HepG2 (cell line): ENCODE data around the gene MDH1. TPM values are rescaled to one million over a fixed set of nuclear protein-coding genes. Genes with fewer than 3 reads are reported as not detected.

Experiments
- AGO1 ChIP-seq: fragments of 200-400 bp; formaldehyde crosslinking; IDR thresholded peaks from 2 replicates; pipeline ENCODE4 v1.6.1; 2017; ENCODE audit warnings: mild to moderate bottlenecking, low read depth, low read length, moderate library complexity; ENCODE audit not compliant: poor library complexity, severe bottlenecking
- AKAP8 ChIP-seq: sonication (generic); formaldehyde crosslinking; IDR thresholded peaks from 2 replicates; pipeline ENCODE4 v1.5.1; 2020; ENCODE audit warnings: mild to moderate bottlenecking, missing genetic modification reagents
- CENPX ChIP-seq: sonication (generic); formaldehyde crosslinking; IDR thresholded peaks from 2 replicates; pipeline ENCODE4 v1.9.0; 2021; ENCODE audit warnings: mild to moderate bottlenecking, missing genetic modification reagents, moderate library complexity
- CSRNP1 ChIP-seq: sonication (generic); formaldehyde crosslinking; IDR thresholded peaks from 2 replicates; pipeline ENCODE4 v1.8.1; 2023; ENCODE audit warnings: mild to moderate bottlenecking, missing genetic modification reagents
- FOXJ3 ChIP-seq: sonication (generic); formaldehyde crosslinking; IDR thresholded peaks from 2 replicates; pipeline ENCODE4 v1.4.0; 2020; ENCODE audit warnings: missing genetic modification reagents, mild to moderate bottlenecking, borderline replicate concordance
- FOXK1 ChIP-seq: sonication (generic); formaldehyde crosslinking; IDR thresholded peaks from 2 replicates; pipeline ENCODE4 v1.4.0; 2020; ENCODE audit warnings: low read depth, missing genetic modification reagents, borderline replicate concordance
- MXD4 ChIP-seq: IDR thresholded peaks from 2 replicates; pipeline ENCODE4 v1.6.1; 2016; ENCODE audit warnings: mild to moderate bottlenecking, missing biosample characterization, missing genetic modification reagents
- MZF1 ChIP-seq: sonication (generic); formaldehyde crosslinking; IDR thresholded peaks from 2 replicates; pipeline ENCODE4 v1.8.1; 2023; ENCODE audit warnings: mild to moderate bottlenecking, missing genetic modification reagents, borderline replicate concordance
- PATZ1 ChIP-seq: sonication (generic); formaldehyde crosslinking; IDR thresholded peaks from 2 replicates; pipeline ENCODE4 v1.4.0; 2020; ENCODE audit warnings: missing genetic modification reagents
- PAX8 ChIP-seq: sonication (generic); formaldehyde crosslinking; IDR thresholded peaks from 2 replicates; pipeline ENCODE4 v1.8.0; 2022; ENCODE audit warnings: mild to moderate bottlenecking, missing genetic modification reagents, borderline replicate concordance
- REL ChIP-seq: sonication (generic); formaldehyde crosslinking; conservative IDR thresholded peaks from 2 replicates; pipeline ENCODE4 v1.8.0; 2022; ENCODE audit warnings: mild to moderate bottlenecking, missing genetic modification reagents, moderate library complexity
- SCMH1 ChIP-seq: sonication (generic); formaldehyde crosslinking; IDR thresholded peaks from 2 replicates; pipeline ENCODE4 v1.9.0; 2021; ENCODE audit warnings: missing genetic modification reagents, mild to moderate bottlenecking, borderline replicate concordance
- SOX5 ChIP-seq: IDR thresholded peaks from 2 replicates; pipeline ENCODE4 v1.6.1; 2016; ENCODE audit warnings: borderline replicate concordance
- STAT5B ChIP-seq: sonication (generic); formaldehyde crosslinking; IDR thresholded peaks from 2 replicates; pipeline ENCODE4 v1.4.0; 2020; ENCODE audit warnings: missing genetic modification reagents
- ZMAT5 ChIP-seq: sonication (generic); formaldehyde crosslinking; IDR thresholded peaks from 2 replicates; pipeline ENCODE4 v1.5.0; 2020; ENCODE audit warnings: mild to moderate bottlenecking, low read depth, missing genetic modification reagents, borderline replicate concordance
- ZNF160 ChIP-seq: sonication (generic); formaldehyde crosslinking; IDR thresholded peaks from 2 replicates; pipeline ENCODE4 v1.8.0; 2022; ENCODE audit warnings: mild to moderate bottlenecking, inconsistent platforms, missing genetic modification reagents
- ZNF20 ChIP-seq: sonication (generic); formaldehyde crosslinking; IDR thresholded peaks from 2 replicates; pipeline ENCODE4 v1.4.0; 2020; ENCODE audit warnings: mild to moderate bottlenecking, moderate library complexity, missing genetic modification reagents
- ZNF205 ChIP-seq: IDR thresholded peaks from 2 replicates; pipeline ENCODE4 v1.6.1; 2018; ENCODE audit warnings: missing biosample characterization, missing genetic modification reagents
- ZNF496 ChIP-seq: sonication (generic); formaldehyde crosslinking; IDR thresholded peaks from 2 replicates; pipeline ENCODE4 v1.8.1; 2023; ENCODE audit warnings: mild to moderate bottlenecking, moderate library complexity, missing genetic modification reagents; ENCODE audit not compliant: insufficient replicate concordance
- ZNF567 ChIP-seq: sonication (generic); formaldehyde crosslinking; IDR thresholded peaks from 2 replicates; pipeline ENCODE4 v1.8.1; 2023; ENCODE audit warnings: mild to moderate bottlenecking, missing genetic modification reagents, borderline replicate concordance
- ZNF629 ChIP-seq: sonication (generic); formaldehyde crosslinking; conservative IDR thresholded peaks from 2 replicates; pipeline ENCODE4 v1.5.0; 2020; ENCODE audit warnings: missing genetic modification reagents
- ZNF772 ChIP-seq: sonication (generic); formaldehyde crosslinking; IDR thresholded peaks from 2 replicates; pipeline ENCODE4 v1.5.0; 2020; ENCODE audit warnings: mild to moderate bottlenecking, missing genetic modification reagents
- ZNF790 ChIP-seq: sonication (generic); formaldehyde crosslinking; IDR thresholded peaks from 2 replicates; pipeline ENCODE4 v1.8.0; 2022; ENCODE audit warnings: missing genetic modification reagents, mild to moderate bottlenecking, borderline replicate concordance
- ZNF792 ChIP-seq: IDR thresholded peaks from 2 replicates; pipeline ENCODE4 v1.6.1; 2016
- ZNF878 ChIP-seq: sonication (generic); formaldehyde crosslinking; IDR thresholded peaks from 2 replicates; pipeline ENCODE4 v1.8.1; 2023; ENCODE audit warnings: mild to moderate bottlenecking, missing genetic modification reagents, moderate library complexity
- ZSCAN29 ChIP-seq: sonication (generic); formaldehyde crosslinking; conservative IDR thresholded peaks from 2 replicates; pipeline ENCODE4 v1.4.0; 2020; ENCODE audit warnings: mild to moderate bottlenecking, missing genetic modification reagents
- polyA plus RNA-seq, 8 experiments: library from polyadenylated mRNA; depleted of rRNA in 3 of 8; stranded (reverse) in 7 of 8; unstranded in 1 of 8; fragments of >200 nt; fragmentation: Illumina TruSeq in 4 of 8; extraction: Trizol in 4 of 8; gene quantifications; 2 replicates each; pipeline versions ENCODE4 v1.2.1 to v1.2.3, GENCODE V29; 2011 to 2016; ENCODE audit warnings: low read depth in 4 of 8, missing spikeins in 1 of 8, mixed read lengths in 1 of 8; ENCODE audit not compliant: insufficient read depth in 1 of 8
- total RNA-seq, 5 experiments: library from RNA; depleted of rRNA; stranded (reverse); fragments of >200 nt; fragmentation: Illumina TruSeq; extraction: Trizol; gene quantifications; 2 replicates each; pipeline ENCODE4 v1.2.3, GENCODE V29; 2016; ENCODE audit warnings: low read depth in 1 of 5

MDH1 gene
- total and polyA plus RNA-seq, 2 of the 13 experiments (the other 11 are each of a cell fraction or from before 2014, with no cell fraction given) = 293 to 415 TPM

- no peak for TF ChIP-seq ZNF496
- no peak for TF ChIP-seq ZMAT5
- no peak for TF ChIP-seq ZSCAN29 (CRISPR knock-in tag)
- peak; percentile 38; the same call in 1 of the 2 replicates for TF ChIP-seq FOXJ3 (CRISPR knock-in tag)
- TF ChIP-seq ZNF792 (CRISPR knock-in tag) = peak; percentile 56
- TF ChIP-seq ZNF878 (CRISPR knock-in tag) = no peak
- peak; percentile 96 for TF ChIP-seq FOXK1 (CRISPR knock-in tag)
- peak; percentile 59; the same call in 1 of the 2 replicates for TF ChIP-seq ZNF567
- TF ChIP-seq PAX8 = no peak
- TF ChIP-seq ZNF20 (CRISPR knock-in tag) = no peak
- TF ChIP-seq PATZ1 = peak; percentile 23; the same call in 1 of the 2 replicates
- TF ChIP-seq CSRNP1 (CRISPR knock-in tag) = peak; percentile 84; the same call in 1 of the 2 replicates
- peak; percentile 75 for TF ChIP-seq MXD4 (CRISPR knock-in tag)
- TF ChIP-seq SCMH1 = no peak
- TF ChIP-seq SOX5 = peak; percentile 63
- TF ChIP-seq ZNF772 (CRISPR knock-in tag) = peak; percentile 89
- peak; percentile 76; the same call in 1 of the 2 replicates for TF ChIP-seq REL (CRISPR knock-in tag)
- peak; percentile 22; the same call in 1 of the 2 replicates for TF ChIP-seq STAT5B (CRISPR knock-in tag)
- 0 out of 2 replicates have a peak, but pooled peaks have one; percentile 14 for TF ChIP-seq ZNF629 (CRISPR knock-in tag)
- TF ChIP-seq ZNF205 = peak; percentile 91
- no peak for TF ChIP-seq CENPX
- TF ChIP-seq AKAP8 (CRISPR knock-in tag) = no peak; the same call in 1 of the 2 replicates
- no peak for TF ChIP-seq AGO1
- no peak for TF ChIP-seq ZNF160 (CRISPR knock-in tag)
- no peak for TF ChIP-seq ZNF790 (CRISPR knock-in tag)
- no peak for TF ChIP-seq MZF1
Observed at GRCh38 chr2:63588385-63589147, at the start of gene MDH1, which contains the start of gene WDPCP (continued).
